ENCODE measurements around the gene LSAMP.
"Not testable (repeated sequence)": the region's sequence is repeated elsewhere in the genome, so short reads cannot be mapped to it uniquely, and the experiment has no call there.

DNA sequence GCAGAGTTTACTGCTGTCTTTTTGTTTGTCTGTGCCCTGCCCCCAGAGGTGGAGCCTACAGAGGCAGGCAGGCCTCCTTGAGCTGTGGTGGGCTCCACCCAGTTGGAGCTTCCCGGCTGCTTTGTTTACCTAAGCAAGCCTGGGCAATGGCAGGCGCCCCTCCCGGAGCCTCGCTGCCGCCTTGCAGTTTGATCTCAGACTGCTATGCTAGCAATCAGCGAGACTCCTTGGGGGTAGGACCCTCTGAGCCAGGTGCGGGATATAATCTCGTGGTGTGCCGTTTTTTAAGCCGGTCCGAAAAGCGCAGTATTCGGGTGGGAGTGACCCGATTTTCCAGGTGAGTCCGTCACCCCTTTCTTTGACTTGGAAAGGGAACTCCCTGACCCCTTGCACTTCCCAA, 236.5 kb downstream of the LSAMP start:
- TF ChIP-seq, protein P1, sequence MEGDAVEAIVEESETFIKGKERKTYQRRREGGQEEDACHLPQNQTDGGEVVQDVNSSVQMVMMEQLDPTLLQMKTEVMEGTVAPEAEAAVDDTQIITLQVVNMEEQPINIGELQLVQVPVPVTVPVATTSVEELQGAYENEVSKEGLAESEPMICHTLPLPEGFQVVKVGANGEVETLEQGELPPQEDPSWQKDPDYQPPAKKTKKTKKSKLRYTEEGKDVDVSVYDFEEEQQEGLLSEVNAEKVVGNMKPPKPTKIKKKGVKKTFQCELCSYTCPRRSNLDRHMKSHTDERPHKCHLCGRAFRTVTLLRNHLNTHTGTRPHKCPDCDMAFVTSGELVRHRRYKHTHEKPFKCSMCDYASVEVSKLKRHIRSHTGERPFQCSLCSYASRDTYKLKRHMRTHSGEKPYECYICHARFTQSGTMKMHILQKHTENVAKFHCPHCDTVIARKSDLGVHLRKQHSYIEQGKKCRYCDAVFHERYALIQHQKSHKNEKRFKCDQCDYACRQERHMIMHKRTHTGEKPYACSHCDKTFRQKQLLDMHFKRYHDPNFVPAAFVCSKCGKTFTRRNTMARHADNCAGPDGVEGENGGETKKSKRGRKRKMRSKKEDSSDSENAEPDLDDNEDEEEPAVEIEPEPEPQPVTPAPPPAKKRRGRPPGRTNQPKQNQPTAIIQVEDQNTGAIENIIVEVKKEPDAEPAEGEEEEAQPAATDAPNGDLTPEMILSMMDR (conservative IDR thresholded peaks at IDR 0.05; ENCODE audit: low read length), result not testable (repeated sequence)
- not testable (repeated sequence) for TF ChIP-seq EZH2phosphoT487 (IDR thresholded peaks at IDR 0.05; ENCODE audit: borderline replicate concordance)
